NT2/D1 (cell line): Measurements from ENCODE around the gene HNRNPR.

Experiments
- SUZ12 ChIP-seq: IDR thresholded peaks from 2 replicates; pipeline ENCODE4 v1.6.1; 2011; ENCODE audit not compliant: insufficient read length, insufficient read depth; ENCODE audit errors: extremely low read depth
- YY1 ChIP-seq: IDR thresholded peaks from 2 replicates; pipeline ENCODE4 v1.6.1; 2011; ENCODE audit not compliant: insufficient read length, insufficient read depth

DNA sequence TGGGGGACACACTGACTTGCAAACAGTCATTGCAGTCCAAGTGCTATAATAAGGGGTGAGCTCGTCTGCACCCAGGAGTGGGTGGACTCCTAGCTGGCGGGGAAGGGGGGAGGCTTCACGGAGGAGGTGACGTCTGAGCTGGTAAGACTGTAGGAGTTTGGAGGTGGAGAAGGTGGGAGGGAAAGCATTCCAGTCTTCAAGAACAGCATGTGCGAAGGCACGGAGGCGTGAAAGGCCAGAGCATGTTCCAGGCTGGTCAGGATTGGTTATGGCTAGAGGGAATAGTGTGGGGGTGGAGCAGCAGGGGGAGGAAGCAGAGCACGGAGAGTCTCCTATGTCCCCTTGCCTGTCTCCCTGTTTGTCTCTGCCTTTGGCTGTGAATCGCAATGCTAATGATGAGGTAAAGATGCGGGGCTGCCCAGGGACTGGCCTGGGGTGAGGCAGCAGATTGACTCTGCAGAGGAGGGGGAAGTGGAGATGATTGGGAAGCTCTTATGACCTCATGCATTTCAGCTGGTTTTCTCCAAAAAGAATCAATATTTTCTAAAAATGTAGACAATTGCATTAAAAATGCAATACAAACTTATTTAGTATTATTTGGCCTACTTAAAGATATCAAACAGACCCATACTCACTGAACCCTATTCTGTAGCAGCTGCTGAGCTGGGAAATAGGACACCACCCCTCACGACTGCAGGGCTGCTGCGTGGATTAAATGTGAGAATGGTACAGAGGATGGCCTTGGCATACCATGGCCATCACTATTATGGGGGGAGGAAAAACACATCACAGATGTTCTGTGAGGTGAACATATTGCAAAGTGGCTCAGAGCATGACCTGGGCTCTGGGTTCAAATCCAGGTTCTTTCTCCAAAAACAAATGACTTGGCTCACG lies 28.1 kb upstream of the HNRNPR start:
- no peak for TF ChIP-seq YY1
- TF ChIP-seq SUZ12, result no peak
